ENCODE measurements around the gene DNAJC21.

Gene DNAJC21

DNA sequence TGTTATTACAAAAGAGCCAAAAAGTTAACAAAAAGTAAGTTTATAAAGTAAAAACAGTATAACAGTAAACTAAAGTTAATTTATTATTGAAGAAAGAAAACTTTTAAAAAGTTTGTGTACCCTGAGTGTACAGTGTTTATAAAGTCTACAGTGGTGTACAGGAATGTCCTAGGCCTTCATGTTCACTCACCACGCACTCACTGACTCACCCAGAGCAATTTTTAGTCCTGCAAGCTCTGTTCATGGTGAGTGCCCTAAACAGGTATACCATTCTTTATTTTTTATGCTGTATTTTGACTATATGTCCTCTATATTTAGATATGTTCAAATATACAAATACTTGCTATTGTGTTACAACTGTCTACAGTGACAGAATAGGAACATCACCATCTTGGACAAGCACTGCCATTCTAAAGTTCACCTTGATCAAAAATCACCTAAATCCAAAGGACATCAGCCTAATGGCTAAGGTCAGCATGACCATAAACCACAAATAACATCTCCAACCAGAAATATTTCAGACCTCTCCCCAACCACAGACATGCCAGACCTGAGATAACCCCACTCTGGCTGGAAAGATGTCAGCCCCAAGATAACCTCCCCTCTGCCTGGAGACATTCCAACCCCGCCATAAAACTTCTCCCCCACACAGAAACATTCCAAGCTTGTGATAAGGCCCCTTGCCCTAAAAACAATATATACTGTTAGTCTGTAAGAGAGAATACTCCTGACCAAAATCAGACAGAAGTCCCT is 62.3 kb downstream of the DNAJC21 start:
- H3K4me3 Mint-ChIP-seq, result no peak overlapping the region
- H3K36me3 Mint-ChIP-seq (ENCODE audit: low read depth), result no peaks in the 10 kb centered on the region
- no peak for DNase-seq
- H3K27me3 Mint-ChIP-seq (ENCODE audit: low read depth, poor library complexity), result peaks cover 14% of the 10 kb centered on the region
- TF ChIP-seq, protein P1, sequence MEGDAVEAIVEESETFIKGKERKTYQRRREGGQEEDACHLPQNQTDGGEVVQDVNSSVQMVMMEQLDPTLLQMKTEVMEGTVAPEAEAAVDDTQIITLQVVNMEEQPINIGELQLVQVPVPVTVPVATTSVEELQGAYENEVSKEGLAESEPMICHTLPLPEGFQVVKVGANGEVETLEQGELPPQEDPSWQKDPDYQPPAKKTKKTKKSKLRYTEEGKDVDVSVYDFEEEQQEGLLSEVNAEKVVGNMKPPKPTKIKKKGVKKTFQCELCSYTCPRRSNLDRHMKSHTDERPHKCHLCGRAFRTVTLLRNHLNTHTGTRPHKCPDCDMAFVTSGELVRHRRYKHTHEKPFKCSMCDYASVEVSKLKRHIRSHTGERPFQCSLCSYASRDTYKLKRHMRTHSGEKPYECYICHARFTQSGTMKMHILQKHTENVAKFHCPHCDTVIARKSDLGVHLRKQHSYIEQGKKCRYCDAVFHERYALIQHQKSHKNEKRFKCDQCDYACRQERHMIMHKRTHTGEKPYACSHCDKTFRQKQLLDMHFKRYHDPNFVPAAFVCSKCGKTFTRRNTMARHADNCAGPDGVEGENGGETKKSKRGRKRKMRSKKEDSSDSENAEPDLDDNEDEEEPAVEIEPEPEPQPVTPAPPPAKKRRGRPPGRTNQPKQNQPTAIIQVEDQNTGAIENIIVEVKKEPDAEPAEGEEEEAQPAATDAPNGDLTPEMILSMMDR (IDR thresholded peaks at IDR 0.05), result no peak
- H3K4me1 Mint-ChIP-seq, result no peaks in the 10 kb centered on the region
- no peak overlapping the region for H3K27ac Mint-ChIP-seq
- H3K9me3 Mint-ChIP-seq, result peaks cover 16% of the 10 kb centered on the region

DNA sequence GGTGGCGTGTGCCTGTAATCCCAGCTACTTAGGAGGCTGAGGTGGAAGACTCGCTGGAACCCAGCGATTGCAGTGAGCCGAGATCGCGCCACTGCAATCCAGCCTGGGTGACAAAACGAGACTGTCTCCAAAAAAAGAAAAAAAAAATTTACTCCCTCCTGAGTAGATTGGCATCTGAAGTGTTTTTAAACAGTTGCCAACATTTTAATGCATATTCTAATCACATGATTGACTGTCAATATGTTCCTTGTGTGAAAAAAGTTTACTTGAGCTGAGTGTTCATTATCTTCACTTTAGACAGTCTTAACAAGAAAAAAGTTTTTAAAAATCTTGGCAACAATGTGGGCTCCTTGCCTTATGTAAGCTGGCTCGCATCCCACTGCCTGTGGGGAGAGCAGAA is 64.6 kb downstream of the DNAJC21 start:
- DNase-seq, result no peak
- H3K4me1 Mint-ChIP-seq, result peaks cover 10% of the 10 kb centered on the region
- peaks cover 13% of the 10 kb centered on the region for H3K27me3 Mint-ChIP-seq (ENCODE audit: low read depth, poor library complexity)
- H3K27ac Mint-ChIP-seq, result no peak overlapping the region
- TF ChIP-seq, protein P1 (IDR thresholded peaks at IDR 0.05), result no peak
- H3K9me3 Mint-ChIP-seq, result peaks cover 8% of the 10 kb centered on the region
- H3K4me3 Mint-ChIP-seq, result no peak overlapping the region
- no peaks in the 10 kb centered on the region for H3K36me3 Mint-ChIP-seq (ENCODE audit: low read depth)

DNA sequence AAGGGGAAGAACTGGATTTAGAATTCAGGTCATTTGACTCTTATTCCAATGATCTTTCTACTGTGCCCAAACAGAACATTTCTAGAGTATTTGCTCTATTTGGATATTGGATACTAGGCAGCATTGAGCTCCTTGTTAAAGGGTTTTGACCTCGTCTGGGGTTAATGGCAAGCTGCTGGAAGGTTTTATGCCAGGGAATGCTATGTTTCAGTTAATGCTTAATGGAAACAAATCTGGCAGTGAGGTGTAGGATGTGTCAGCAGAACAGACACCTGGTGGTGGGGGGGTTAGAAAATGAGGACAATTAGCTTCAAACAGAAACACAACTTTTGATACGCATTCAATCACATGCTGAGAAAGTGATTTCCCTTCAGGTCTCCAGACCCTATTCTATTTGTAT is 66.9 kb downstream of the DNAJC21 start:
- TF ChIP-seq, protein P1 (IDR thresholded peaks at IDR 0.05), result no peak
- no peaks in the 10 kb centered on the region for H3K36me3 Mint-ChIP-seq (ENCODE audit: low read depth)
- H3K4me3 Mint-ChIP-seq, result no peak overlapping the region
- peaks cover 18% of the 10 kb centered on the region for H3K4me1 Mint-ChIP-seq
- DNase-seq, result no peak
- peaks cover 17% of the 10 kb centered on the region for H3K27me3 Mint-ChIP-seq (ENCODE audit: low read depth, poor library complexity)
- H3K9me3 Mint-ChIP-seq, result peaks cover 8% of the 10 kb centered on the region
- H3K27ac Mint-ChIP-seq, result no peak overlapping the region

DNA sequence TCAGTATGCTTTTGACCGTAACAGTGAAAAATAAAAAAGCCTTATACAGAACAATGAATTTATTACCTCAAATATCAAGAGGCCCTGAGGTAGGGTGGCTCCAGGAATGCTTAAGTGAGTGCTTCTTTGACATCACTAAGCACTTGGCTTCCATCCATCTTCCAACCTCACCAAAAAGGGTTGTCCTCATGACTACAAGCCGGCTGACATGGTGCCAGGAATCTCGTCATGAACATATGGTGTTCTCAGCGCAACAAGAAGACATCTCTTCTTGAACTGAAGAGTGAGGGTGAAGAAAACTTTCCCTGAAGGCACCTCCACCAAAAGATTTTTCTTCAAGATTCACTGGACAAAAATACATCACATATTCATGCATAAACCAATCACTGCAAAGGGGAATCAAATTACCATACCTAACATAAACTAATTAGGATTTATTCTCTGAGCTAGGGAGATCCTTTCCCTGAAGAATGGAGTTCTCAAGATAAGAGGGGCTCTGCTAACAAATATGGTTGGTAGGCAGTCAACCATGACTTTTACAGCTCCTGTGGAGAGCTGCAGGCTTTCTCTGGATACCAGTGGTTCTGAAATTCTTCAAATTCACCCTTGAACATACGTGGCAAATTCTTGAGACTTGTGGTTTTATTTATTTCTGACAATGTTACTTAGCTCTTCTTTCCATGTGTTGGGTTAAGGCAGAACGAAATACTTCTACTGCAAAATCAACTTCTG is 68.9 kb downstream of the DNAJC21 start:
- H3K27ac Mint-ChIP-seq, result no peak overlapping the region
- TF ChIP-seq, protein P1 (IDR thresholded peaks at IDR 0.05), result no peak
- no peaks in the 10 kb centered on the region for H3K36me3 Mint-ChIP-seq (ENCODE audit: low read depth)
- no peak overlapping the region for H3K4me3 Mint-ChIP-seq
- H3K9me3 Mint-ChIP-seq, result no peaks in the 10 kb centered on the region
- H3K4me1 Mint-ChIP-seq, result peaks cover 18% of the 10 kb centered on the region
- H3K27me3 Mint-ChIP-seq (ENCODE audit: low read depth, poor library complexity), result peaks cover 22% of the 10 kb centered on the region
- no peak for DNase-seq

DNA sequence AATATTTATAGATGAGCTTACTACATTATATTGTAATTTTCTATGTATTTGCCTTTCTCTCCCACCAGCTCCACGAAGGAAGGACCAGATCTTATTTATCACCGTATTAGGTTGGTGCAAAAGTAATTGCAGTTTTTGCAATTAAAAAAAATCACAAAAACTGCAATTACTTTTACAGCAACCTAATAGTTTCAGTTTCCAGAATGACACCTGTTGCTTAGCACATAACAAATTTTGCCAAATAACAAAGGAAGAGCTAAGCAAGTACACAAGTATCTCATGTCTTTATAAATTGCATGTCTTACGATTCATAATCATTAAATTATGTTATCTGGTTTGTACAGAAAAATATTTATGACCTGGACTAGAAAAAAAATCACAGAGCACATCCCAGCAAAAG is 72.5 kb downstream of the DNAJC21 start:
- DNase-seq, result no peak
- H3K27ac Mint-ChIP-seq, result no peak overlapping the region
- H3K9me3 Mint-ChIP-seq, result no peaks in the 10 kb centered on the region
- no peaks in the 10 kb centered on the region for H3K36me3 Mint-ChIP-seq (ENCODE audit: low read depth)
- H3K4me3 Mint-ChIP-seq, result no peak overlapping the region
- H3K27me3 Mint-ChIP-seq (ENCODE audit: low read depth, poor library complexity), result peaks cover 27% of the 10 kb centered on the region
- H3K4me1 Mint-ChIP-seq, result peaks cover 18% of the 10 kb centered on the region
- TF ChIP-seq, protein P1 (IDR thresholded peaks at IDR 0.05), result no peak

Data from nephron progenitor cell (in vitro differentiated cells).